Activated naive CD4-positive, alpha-beta T cell treated with anti-CD3 and anti-CD28 coated beads for 36 hours (primary cell): ENCODE measurements around the gene LOXL3. TPM values are rescaled to one million over a fixed set of nuclear protein-coding genes. Genes with fewer than 3 reads are reported as not detected.

Experiments used
- CTCF ChIA-PET: fragments of 350-600 bp; sonication (Branson Sonifier 250); formaldehyde crosslinking; loops from one replicate; lab custom pipeline; 2021; ENCODE audit warnings: antibody characterized with exemption; lab: Charles Lee
- DNase-seq: peaks from one replicate; pipeline ENCODE4 v3.0.0-alpha.2; 2020
- H3K27ac Mint-ChIP-seq: one replicate; pipeline ENCODE4 v1.8.0; 2021; ENCODE audit warnings: mild to moderate bottlenecking, mixed read lengths
- H3K27me3 Mint-ChIP-seq: one replicate; pipeline ENCODE4 v1.8.0; 2021; ENCODE audit warnings: low read depth, mixed read lengths
- H3K36me3 Mint-ChIP-seq: one replicate; pipeline ENCODE4 v1.8.0; 2021; ENCODE audit warnings: low read depth, mixed read lengths
- H3K4me1 Mint-ChIP-seq: one replicate; pipeline ENCODE4 v1.8.0; 2021; ENCODE audit warnings: low read depth, mixed read lengths
- H3K4me3 Mint-ChIP-seq: one replicate; pipeline ENCODE4 v1.8.0; 2021; ENCODE audit warnings: mild to moderate bottlenecking, moderate library complexity, mixed read lengths
- H3K9me3 Mint-ChIP-seq: one replicate; pipeline ENCODE4 v1.8.0; 2021; ENCODE audit warnings: mixed read lengths
- intact Hi-C: fragments of 100-400 bp; cut with micrococcal nuclease; formaldehyde crosslinking; loops from one replicate; pipeline ENCODE4 v1.15.1; 2023
- total RNA-seq, 2 experiments: library from RNA; stranded (reverse); gene quantifications; one replicate each; pipeline ENCODE4 v1.2.3, GENCODE V29; 2021

Gene LOXL3
- total RNA-seq, 2 experiments from 2014 or later = 0.35 to 0.41 TPM

DNA sequence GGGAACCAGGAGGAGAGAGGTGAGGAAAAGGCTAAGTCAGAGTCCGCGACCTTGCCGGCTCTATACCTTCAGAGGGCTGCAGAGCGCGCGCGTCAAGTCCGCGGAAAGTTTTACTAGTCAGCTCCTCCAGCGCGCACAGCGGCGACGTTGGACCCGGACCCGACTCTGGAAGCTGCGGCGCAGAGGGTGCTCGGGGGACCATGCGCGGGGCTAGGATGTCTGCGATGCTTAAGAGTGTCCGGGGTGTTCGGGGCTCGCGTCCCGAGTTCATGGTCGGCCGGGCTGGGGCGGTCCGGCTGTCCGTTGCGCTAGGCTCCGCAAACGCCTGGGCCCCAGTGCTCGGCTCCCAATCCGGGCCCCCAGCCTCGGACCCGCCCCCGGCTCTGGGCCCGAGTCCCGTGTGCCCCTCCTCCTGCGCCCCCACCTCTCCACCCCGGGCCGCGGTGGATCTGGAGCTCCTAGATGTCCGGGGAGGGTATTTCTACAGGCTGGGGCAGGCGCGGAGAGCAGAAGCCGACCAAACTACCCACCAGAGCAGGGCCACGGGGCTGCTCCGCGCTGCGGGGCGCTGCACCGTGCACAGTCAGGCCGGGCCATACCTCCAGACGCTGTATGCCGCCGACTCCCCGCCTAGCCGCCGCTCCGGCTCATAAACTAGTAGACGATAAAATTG is 54.3 kb downstream of the LOXL3 start, which contains the start of gene LBX2:
TSS of gene LBX2 (minus strand) at position 337 of the 673 bp plus-strand sequence. CDS start at position 271, 66 bp downstream.
- Mint-ChIP-seq H3K27ac (no peak within 1 kb of the TSS), H3K4me3 (peak within 1 kb of the TSS; percentile 67), H3K36me3 (peaks cover 2% of the 10 kb centered on the region), H3K4me1 (peaks cover 40% of the 10 kb centered on the region), H3K9me3 (no peaks in the 10 kb centered on the region), H3K27me3 (peaks cover 66% of the 10 kb centered on the region)
- intact Hi-C loops = loop anchor here (5.0 kb wide), 1 partner anchor 33 kb away; no protein-coding TSS in a partner anchor
- peak; percentile 43 for DNase-seq
- CTCF ChIA-PET = interaction anchor here (1.8 to 3.7 kb wide), 2 partner anchors 17 to 87 kb away, joined by 6 to 24 read pairs; partner anchors contain the start of genes CCDC142 and TTC31

DNA sequence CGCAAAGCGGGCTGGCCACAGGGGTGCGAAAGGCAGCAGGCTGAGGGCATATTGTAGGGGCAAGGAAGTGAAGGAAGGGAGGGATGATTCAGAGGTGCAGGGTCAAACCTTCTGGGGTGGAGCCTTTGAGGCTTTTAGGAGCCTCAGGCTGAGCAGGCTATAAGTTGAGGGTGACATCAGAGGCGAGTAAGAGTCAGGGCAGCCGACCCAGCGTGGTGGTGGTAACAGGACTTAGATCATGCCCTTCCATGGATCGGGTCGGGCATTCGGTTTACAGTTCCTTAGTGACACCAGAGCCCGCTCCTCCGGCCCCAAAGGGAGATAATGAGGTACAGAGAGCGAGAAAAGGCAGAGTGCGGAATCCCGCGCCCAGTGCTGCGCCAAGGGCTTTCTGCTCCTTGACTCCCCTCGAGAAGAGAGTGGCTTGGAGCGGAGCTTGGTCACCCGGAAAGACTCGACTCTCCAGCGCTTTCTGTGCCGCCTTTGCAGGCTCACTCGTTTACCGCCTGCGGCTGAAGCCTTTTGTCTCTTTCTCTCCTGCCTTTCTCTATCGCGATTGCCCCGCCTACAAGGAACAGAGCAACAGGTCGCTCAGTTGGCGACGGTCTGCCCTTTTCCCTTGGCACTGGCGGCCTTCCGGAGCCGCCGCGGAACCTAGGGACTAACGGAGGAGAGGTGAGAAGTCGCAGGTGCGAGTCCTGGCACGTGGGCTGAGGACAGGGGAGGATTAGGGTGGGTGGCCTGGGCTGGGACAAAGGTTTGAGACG is 55.1 kb downstream of the LOXL3 start:
- CTCF ChIA-PET = interaction anchor here (1.0 to 3.7 kb wide), 3 partner anchors 17 to 88 kb away, joined by 3 to 24 read pairs (median 6); partner anchors contain the start of genes CCDC142 and TTC31

DNA sequence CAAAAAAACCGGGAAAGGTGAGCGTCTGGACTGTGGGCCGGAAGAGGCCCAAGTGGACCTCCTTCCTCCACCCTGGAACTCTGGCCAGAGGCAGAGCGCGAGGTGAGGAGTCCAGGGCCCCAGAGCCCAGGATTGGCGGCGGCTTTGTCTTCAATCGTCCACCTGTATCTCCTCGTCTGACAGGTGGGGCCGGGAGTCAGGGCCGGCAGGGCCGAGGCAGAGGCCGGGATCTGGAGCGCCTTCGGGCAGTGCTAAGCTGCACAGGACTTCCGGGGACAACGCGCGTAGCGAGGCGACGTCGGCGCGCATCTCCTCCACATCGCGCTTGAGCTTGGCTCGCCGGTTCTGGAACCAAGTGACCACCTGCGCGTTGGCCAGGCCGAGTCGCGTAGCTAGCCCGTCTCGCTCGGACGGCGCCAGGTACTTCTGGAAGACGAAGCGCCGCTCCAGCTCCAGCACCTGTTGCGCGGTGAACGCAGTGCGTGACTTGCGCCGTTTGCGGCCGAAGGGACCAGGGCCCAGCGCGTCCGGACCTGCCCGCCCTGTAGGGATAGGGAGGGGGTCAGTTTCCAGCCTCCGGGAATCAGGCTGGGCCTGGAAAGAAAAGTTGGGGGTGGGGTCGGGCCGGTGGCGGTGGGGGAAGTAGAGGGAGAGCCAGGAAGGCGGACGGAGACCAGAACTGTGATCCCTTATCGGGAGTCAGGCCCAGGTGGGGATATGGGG is 55.8 kb downstream of the LOXL3 start:
- CTCF ChIA-PET = interaction anchor here (1.0 kb wide), 1 partner anchor 47 kb away, joined by 3 read pairs; no protein-coding TSS in a partner anchor
- no peak for DNase-seq
- intact Hi-C loops = loop anchor here (1.0 to 5.0 kb wide), 3 partner anchors 18 to 89 kb away; no protein-coding TSS in a partner anchor
- Mint-ChIP-seq H3K4me1 (peaks cover 30% of the 10 kb centered on the region), H3K4me3 (peak overlapping the region; percentile 67), H3K9me3 (no peaks in the 10 kb centered on the region), H3K36me3 (peaks cover 6% of the 10 kb centered on the region), H3K27ac (no peak overlapping the region), H3K27me3 (peaks cover 51% of the 10 kb centered on the region)

More for the DNA sequence above, 55.1 kb downstream of the LOXL3 start:
- Mint-ChIP-seq H3K9me3 (no peaks in the 10 kb centered on the region), H3K4me3 (peak overlapping the region; percentile 67), H3K27me3 (peaks cover 59% of the 10 kb centered on the region), H3K4me1 (peaks cover 34% of the 10 kb centered on the region), H3K27ac (no peak overlapping the region), H3K36me3 (peaks cover 3% of the 10 kb centered on the region)
- DNase-seq = peak; percentile 45
- intact Hi-C loops = loop anchor here (1.0 to 5.0 kb wide), 3 partner anchors 18 to 89 kb away; no protein-coding TSS in a partner anchor

DNA sequence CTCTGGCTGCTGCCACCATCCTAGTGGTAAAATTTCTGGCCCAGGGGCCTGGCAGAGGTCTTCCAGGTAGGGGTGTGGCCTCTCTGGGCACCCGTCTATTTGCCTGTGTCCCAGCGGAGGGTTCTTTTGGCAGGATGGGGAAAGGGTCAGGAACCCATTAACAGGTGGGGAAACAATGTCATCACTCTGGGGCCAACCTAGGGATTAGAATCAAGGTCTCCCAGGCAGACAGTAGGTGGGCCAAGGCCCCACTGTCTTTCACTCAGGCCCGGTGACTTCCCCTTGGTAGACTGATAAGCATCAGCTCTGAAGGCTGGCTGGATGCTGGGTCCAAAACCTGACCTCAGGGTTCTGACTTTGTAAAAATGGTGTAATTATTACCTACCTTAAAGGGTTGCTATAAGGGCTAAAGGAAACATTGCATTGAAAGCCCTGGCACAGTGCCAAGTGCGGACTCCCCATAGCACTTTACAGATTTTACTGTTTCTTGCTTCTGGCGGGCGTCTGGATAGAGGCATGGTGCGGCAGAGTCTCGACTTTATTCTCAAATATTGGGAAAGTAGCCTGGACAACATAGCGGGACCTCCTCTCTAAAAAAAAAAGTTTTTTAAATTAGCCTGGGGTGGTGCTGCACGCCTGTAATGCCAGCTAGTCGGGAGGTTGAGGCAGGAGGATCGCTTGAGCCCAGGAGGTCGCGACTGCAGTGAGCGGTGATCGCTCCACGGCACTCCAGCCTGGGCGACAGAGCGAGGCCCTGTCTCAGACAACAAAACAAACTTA is 56.6 kb downstream of the LOXL3 start:
- Mint-ChIP-seq H3K4me1 (peaks cover 24% of the 10 kb centered on the region), H3K9me3 (no peaks in the 10 kb centered on the region), H3K4me3 (peak overlapping the region; percentile 67), H3K27me3 (peaks cover 44% of the 10 kb centered on the region), H3K27ac (no peak overlapping the region), H3K36me3 (peaks cover 9% of the 10 kb centered on the region)
- CTCF ChIA-PET = interaction anchor here (1.0 kb wide), 1 partner anchor 48 kb away, joined by 3 read pairs; no protein-coding TSS in a partner anchor
- intact Hi-C loops = loop anchor here (5.0 kb wide), 1 partner anchor 35 kb away; no protein-coding TSS in a partner anchor
- no peak for DNase-seq

DNA sequence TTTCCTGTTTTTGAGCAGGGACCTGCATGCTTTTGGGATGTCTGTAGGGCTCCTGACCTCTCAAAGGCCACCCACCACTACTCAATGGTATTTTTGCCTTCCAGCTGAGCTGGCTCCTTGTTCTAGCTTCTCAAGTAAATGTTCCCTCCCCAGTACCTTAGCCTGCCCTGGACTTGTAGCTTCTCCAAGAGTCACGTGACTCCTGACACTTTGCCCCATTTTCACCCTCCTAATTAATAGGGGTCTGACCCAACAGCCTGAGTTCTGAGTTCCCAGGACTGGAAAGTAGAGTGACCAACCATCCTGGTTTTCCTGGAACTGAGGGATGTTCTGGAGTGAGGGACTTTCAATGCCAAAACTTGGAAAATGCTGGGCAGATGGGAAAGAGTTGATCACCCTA is 58.3 kb downstream of the LOXL3 start:
- no peaks in the 10 kb centered on the region for H3K9me3 Mint-ChIP-seq

DNA sequence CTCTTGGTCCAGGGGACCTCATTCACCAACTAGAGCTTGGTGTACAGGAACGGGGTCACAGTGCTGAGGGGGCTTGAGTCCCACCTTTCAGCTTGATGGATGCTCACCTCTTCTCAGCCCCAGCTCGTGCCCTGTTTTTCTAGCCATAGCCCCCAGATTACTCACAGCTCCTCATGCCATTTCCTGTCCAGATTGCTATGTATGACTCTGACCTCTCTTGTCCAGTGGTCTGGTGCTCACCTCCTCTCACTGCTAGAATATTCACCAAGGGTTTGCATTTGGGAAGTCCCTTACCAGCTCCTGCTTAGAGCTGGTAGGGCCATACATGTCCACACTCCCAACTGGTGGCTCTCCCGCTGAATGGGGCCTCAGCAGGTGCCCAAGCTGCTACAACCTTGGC is 60.2 kb downstream of the LOXL3 start:
- peaks cover 19% of the 10 kb centered on the region for H3K36me3 Mint-ChIP-seq
- H3K27ac Mint-ChIP-seq = no peak overlapping the region
- H3K4me3 Mint-ChIP-seq = no peak overlapping the region
- peaks cover 12% of the 10 kb centered on the region for H3K27me3 Mint-ChIP-seq
- no peaks in the 10 kb centered on the region for H3K9me3 Mint-ChIP-seq
- intact Hi-C loops = no loop called here
- no peak for DNase-seq
- peaks cover 11% of the 10 kb centered on the region for H3K4me1 Mint-ChIP-seq
- CTCF ChIA-PET = interaction anchor here (0.6 to 3.9 kb wide), 3 partner anchors 50 to 98 kb away, joined by 3 to 21 read pairs (median 4); no protein-coding TSS in a partner anchor

More for the DNA sequence above, 58.3 kb downstream of the LOXL3 start:
- CTCF ChIA-PET = interaction anchor here (3.9 kb wide), 1 partner anchor 92 kb away, joined by 21 read pairs; no protein-coding TSS in a partner anchor
- intact Hi-C loops = loop anchor here (5.0 kb wide), 1 partner anchor 37 kb away; no protein-coding TSS in a partner anchor
- Mint-ChIP-seq H3K4me1 (peaks cover 21% of the 10 kb centered on the region), H3K27me3 (peaks cover 26% of the 10 kb centered on the region), H3K27ac (no peak overlapping the region), H3K36me3 (peaks cover 15% of the 10 kb centered on the region), H3K4me3 (no peak overlapping the region)
- DNase-seq = no peak

DNA sequence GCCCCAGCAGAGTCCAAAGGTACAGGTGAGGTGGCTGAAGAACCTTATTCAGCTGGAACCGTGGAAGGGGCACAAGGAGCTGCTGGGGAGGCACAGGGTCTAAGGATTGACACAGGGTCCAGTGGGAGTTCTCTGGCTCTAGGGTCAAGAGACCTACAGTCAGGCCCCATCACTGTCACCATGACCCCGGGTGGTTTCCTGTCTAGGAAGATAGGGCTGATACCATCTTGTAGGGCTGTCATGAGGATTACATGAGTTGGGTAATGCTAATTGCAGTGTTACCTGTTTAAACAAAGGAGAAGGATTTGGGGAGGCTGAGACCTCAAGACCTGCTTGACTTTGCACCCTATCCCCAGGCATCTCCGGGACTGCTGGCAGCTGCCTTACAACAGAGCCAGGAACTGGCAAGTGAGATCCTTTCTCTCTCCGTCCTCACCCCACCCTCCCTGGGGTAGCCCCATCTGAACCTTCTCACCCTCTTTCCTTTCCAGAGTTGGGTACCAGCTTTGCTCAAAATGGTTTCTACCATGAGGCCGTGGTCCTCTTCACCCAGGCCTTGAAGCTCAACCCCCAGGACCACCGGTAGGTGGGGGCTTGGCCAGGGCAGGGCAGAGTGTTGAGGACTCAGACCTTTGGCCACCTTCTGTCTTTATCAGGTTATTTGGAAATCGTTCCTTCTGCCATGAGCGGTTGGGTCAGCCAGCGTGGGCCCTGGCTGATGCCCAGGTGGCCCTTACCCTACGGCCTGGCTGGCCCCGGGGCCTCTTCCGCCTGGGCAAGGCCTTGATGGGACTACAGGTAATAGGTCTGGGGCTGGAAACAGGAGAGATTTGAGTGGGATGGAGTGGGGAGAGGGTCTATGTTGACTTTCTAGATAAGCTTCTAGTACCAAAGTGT is 61.8 kb downstream of the LOXL3 start:
- H3K27ac Mint-ChIP-seq = no peak overlapping the region
- CTCF ChIA-PET = interaction anchor here (1.3 to 3.9 kb wide), 2 partner anchors 9 to 95 kb away, joined by 4 to 21 read pairs; partner anchors contain the start of genes CCDC142 and TTC31
- H3K36me3 Mint-ChIP-seq = peaks cover 21% of the 10 kb centered on the region
- no peak overlapping the region for H3K4me3 Mint-ChIP-seq
- intact Hi-C loops = no loop called here
- H3K9me3 Mint-ChIP-seq = no peaks in the 10 kb centered on the region
- H3K4me1 Mint-ChIP-seq = no peaks in the 10 kb centered on the region
- DNase-seq = no peak
- H3K27me3 Mint-ChIP-seq = no peaks in the 10 kb centered on the region

DNA sequence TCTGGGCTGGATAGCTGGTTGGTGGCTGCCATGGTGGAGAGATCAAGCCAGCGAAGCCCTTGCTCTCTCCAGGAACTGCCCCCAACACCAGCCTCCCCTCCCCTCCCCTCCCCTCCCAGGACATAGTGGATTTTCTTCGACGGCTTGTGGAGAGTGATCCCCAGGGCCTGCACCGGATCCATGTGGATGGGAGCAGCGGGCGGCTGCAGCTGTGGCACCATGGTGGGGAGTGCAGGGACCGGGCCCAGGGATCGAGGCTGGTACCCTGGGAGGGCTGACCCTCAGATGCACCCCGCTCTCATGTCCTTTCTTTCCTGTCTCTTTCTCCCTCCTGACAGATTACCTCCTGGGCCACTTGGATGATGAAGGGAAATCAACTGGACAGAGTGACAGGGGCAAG is 63.8 kb downstream of the LOXL3 start:
- no peak overlapping the region for H3K27ac Mint-ChIP-seq
- peaks cover 2% of the 10 kb centered on the region for H3K4me1 Mint-ChIP-seq
- intact Hi-C loops = no loop called here
- no peaks in the 10 kb centered on the region for H3K9me3 Mint-ChIP-seq
- H3K27me3 Mint-ChIP-seq = no peaks in the 10 kb centered on the region
- H3K36me3 Mint-ChIP-seq = peaks cover 27% of the 10 kb centered on the region
- CTCF ChIA-PET = no interaction called here
- no peak overlapping the region for H3K4me3 Mint-ChIP-seq
- no peak for DNase-seq

DNA sequence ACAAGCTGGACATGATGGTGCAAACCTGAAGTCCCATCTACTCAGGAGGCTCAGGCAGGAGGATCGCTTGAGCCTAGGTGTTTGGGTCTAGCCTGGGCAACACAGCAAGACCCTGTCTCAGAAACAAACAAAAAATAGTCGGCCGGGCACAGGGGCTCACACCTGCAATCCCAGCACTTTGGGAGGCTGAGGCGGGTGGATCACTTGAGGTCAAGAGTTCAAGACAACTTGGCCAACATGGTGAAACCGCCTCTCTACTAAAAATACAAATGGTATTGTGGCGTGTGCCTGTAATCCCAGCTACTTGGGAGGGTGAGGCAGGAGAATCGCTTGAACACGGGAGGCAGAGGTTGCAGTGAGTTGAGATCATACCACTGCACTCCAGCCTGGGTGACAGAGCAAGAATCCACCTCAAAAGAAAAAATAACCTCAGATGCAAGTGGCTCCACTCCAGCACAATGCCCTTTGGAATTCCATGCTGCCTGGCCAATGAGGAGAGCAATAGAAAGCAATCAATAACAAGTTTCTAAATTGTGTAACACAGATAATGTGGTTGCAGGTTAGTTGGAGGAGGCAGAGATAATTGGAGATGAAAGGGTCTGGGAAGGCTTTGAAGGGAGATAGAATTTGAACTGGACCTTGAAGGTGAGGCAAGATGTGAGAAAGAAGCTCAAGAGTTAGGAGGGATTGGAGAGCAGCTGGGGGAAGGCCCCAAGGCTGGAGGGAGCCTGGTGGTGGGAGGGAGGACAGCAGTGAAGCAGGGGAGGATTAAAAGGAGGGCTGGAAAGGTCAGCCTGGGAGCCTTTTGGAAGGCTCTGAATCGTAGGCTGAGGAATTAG is 64.9 kb downstream of the LOXL3 start:
- Mint-ChIP-seq H3K4me3 (no peak overlapping the region), H3K9me3 (no peaks in the 10 kb centered on the region), H3K27me3 (no peaks in the 10 kb centered on the region), H3K27ac (no peak overlapping the region), H3K36me3 (peaks cover 27% of the 10 kb centered on the region), H3K4me1 (peaks cover 6% of the 10 kb centered on the region)
- CTCF ChIA-PET = interaction anchor here (0.6 kb wide), 1 partner anchor 172 kb away, joined by 3 read pairs; no protein-coding TSS in a partner anchor
- no peak for DNase-seq
- intact Hi-C loops = no loop called here

DNA sequence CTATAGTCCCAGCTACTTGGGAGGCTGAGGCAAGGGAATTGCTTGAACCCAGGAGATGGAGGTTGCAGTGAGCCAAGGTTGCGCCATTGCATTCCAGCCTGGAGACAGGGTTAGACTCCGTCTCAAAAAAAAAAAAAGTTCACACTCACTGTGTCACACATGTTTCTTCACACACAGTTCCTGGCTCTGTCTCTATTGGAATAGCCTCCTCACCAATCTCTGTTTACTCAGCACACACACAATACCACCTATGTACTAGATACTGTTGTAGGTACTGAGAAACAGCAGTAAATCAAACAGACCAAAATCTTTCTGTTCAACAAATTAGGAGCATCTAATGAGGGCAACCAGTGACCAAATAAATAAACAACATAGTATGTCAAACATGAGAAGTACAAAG is 67.6 kb downstream of the LOXL3 start:
- CTCF ChIA-PET = interaction anchor here (8.2 kb wide), 1 partner anchor 100 kb away, joined by 144 read pairs; no protein-coding TSS in a partner anchor
- Mint-ChIP-seq H3K36me3 (peaks cover 16% of the 10 kb centered on the region), H3K4me3 (no peak overlapping the region), H3K4me1 (peaks cover 15% of the 10 kb centered on the region), H3K27me3 (no peaks in the 10 kb centered on the region), H3K9me3 (no peaks in the 10 kb centered on the region), H3K27ac (no peak overlapping the region)
- intact Hi-C loops = no loop called here
- DNase-seq = no peak
